CD4-positive, alpha-beta T cell treated with Interferon gamma for 1 hour (primary cell): ENCODE data around the gene MOBP.
"Not testable (repeated sequence)": the region's sequence is repeated elsewhere in the genome, so short reads cannot be mapped to it uniquely, and the experiment has no call there.

Experiments
- DNase-seq: peaks from one replicate; pipeline ENCODE4 v3.0.0-alpha.2; 2020

MOBP gene

GRCh38 chr3:39453872-39454271 lies 13.6 kb upstream of the MOBP start:
- DNase-seq = not testable (repeated sequence)

- no peak for DNase-seq
Measured at GRCh38 chr3:39454591-39455217, 12.8 kb upstream of the MOBP start.

- no peak for DNase-seq
Measured at GRCh38 chr3:39456159-39456558, 11.3 kb upstream of the MOBP start.

- DNase-seq = no peak
Measured at GRCh38 chr3:39457361-39457760, 10.1 kb upstream of the MOBP start.

GRCh38 chr3:39458579-39458978 lies 8.9 kb upstream of the MOBP start:
- DNase-seq = not testable (repeated sequence)

- no peak for DNase-seq
Measured at GRCh38 chr3:39460677-39461076, 6.8 kb upstream of the MOBP start.

GRCh38 chr3:39463269-39463668 lies 4.2 kb upstream of the MOBP start:
- DNase-seq = no peak

- DNase-seq = no peak
Measured at GRCh38 chr3:39466988-39467387, 492 bp upstream of the MOBP start.

- no peak for DNase-seq
Measured at GRCh38 chr3:39468108-39468436, 592 bp downstream of the MOBP start.

GRCh38 chr3:39469258-39469657 lies 1.8 kb downstream of the MOBP start:
- no peak for DNase-seq

GRCh38 chr3:39469945-39470344 lies 2.5 kb downstream of the MOBP start:
- DNase-seq = no peak

GRCh38 chr3:39471652-39472051 lies 4.2 kb downstream of the MOBP start:
- DNase-seq = no peak

- DNase-seq = no peak
Measured at GRCh38 chr3:39473452-39474125, 6.1 kb downstream of the MOBP start.

- no peak for DNase-seq
Measured at GRCh38 chr3:39474126-39474515, 6.6 kb downstream of the MOBP start.

GRCh38 chr3:39476783-39477182 lies 9.3 kb downstream of the MOBP start:
- DNase-seq = no peak

GRCh38 chr3:39478226-39478625 lies 10.7 kb downstream of the MOBP start:
- DNase-seq = no peak

GRCh38 chr3:39479701-39480414 lies 12.4 kb downstream of the MOBP start:
- no peak for DNase-seq

GRCh38 chr3:39485547-39485946 lies 18.1 kb downstream of the MOBP start:
- no peak for DNase-seq

- DNase-seq = no peak
Measured at GRCh38 chr3:39491014-39491413, 23.5 kb downstream of the MOBP start.

GRCh38 chr3:39491733-39492350 lies 24.4 kb downstream of the MOBP start:
- no peak for DNase-seq

GRCh38 chr3:39494781-39495180 lies 27.3 kb downstream of the MOBP start:
- DNase-seq = no peak

GRCh38 chr3:39497753-39498152 lies 30.3 kb downstream of the MOBP start:
- DNase-seq = no peak

- no peak for DNase-seq
Measured at GRCh38 chr3:39499651-39500273, 32.3 kb downstream of the MOBP start.

- DNase-seq = no peak
Measured at GRCh38 chr3:39501059-39501458, 33.6 kb downstream of the MOBP start.
